K562 (cell line): ENCODE data around the gene IZUMO4. TPM values are rescaled to one million over a fixed set of nuclear protein-coding genes. Genes with fewer than 3 reads are reported as not detected.

Experiments
- BCLAF1 ChIP-seq, 2 experiments: fragments of 450-650 bp in 1 of 2; IDR thresholded peaks; 2 replicates each; pipeline ENCODE4 v1.6.1; 2011 to 2017; ENCODE audit warnings: low read depth in 2 of 2, antibody characterized with exemption in 1 of 2, borderline replicate concordance in 1 of 2, low read length in 1 of 2, mild to moderate bottlenecking in 1 of 2, mixed read lengths in 1 of 2; ENCODE audit not compliant: control insufficient read depth in 1 of 2
- DMBX1 ChIP-seq: fragments of 250-450 bp; sonication (Bioruptor Pico); IDR thresholded peaks from 2 replicates; pipeline ENCODE4 v1.8.0; 2022; ENCODE audit warnings: inconsistent platforms, mild to moderate bottlenecking, moderate library complexity, borderline replicate concordance
- DPF2 ChIP-seq: fragments of 450-650 bp; IDR thresholded peaks from 2 replicates; pipeline ENCODE4 v1.6.1; 2016
- ETS1 ChIP-seq: conservative IDR thresholded peaks from 2 replicates; pipeline ENCODE4 v1.6.1; 2011; ENCODE audit warnings: low read depth, mild to moderate bottlenecking, low read length; ENCODE audit not compliant: control insufficient read depth
- HMBOX1 ChIP-seq: sonication (generic); IDR thresholded peaks from 2 replicates; pipeline ENCODE4 v1.6.1; 2016
- HOMEZ ChIP-seq: fragments of 250-450 bp; sonication (Bioruptor Pico); IDR thresholded peaks from 2 replicates; pipeline ENCODE4 v1.4.0; 2020; ENCODE audit warnings: mild to moderate bottlenecking, moderate library complexity
- NR0B1 ChIP-seq: fragments of 450-650 bp; IDR thresholded peaks from one replicate; pipeline ENCODE4 v1.6.1; 2018; ENCODE audit warnings: mild to moderate bottlenecking, moderate library complexity; ENCODE audit not compliant: partially characterized antibody
- POLR2H ChIP-seq: IDR thresholded peaks from 2 replicates; pipeline ENCODE4 v1.6.1; 2016; ENCODE audit warnings: missing genetic modification characterization, low read depth, mild to moderate bottlenecking, control low read depth, missing compliant biosample characterization, moderate library complexity
- RBM14 ChIP-seq: fragments of 200-400 bp; formaldehyde crosslinking; IDR thresholded peaks from 2 replicates; pipeline ENCODE4 v1.6.1; 2018; ENCODE audit warnings: low read depth, mild to moderate bottlenecking, low read length, moderate library complexity, borderline replicate concordance; ENCODE audit not compliant: insufficient read depth
- SUPT5H ChIP-seq: fragments of 450-650 bp; IDR thresholded peaks from 2 replicates; pipeline ENCODE4 v1.6.1; 2016
- THRAP3 ChIP-seq: fragments of 450-650 bp; IDR thresholded peaks from 2 replicates; pipeline ENCODE4 v1.6.1; 2016; ENCODE audit warnings: mild to moderate bottlenecking, inconsistent platforms, borderline replicate concordance
- ZKSCAN8 ChIP-seq: fragments of 200-800 bp; sonication (Bioruptor generic); IDR thresholded peaks from 2 replicates; pipeline ENCODE4 v1.6.1; 2016; ENCODE audit warnings: missing genetic modification characterization, missing compliant biosample characterization
- ZNF316 ChIP-seq: fragments of 450-650 bp; IDR thresholded peaks from 2 replicates; pipeline ENCODE4 v1.6.1; 2016
- ZNF384 ChIP-seq: IDR thresholded peaks from 2 replicates; pipeline ENCODE4 v1.6.1; 2012; ENCODE audit warnings: low read depth, low read length, improper control_type of control experiment
- ZNF507 ChIP-seq: conservative IDR thresholded peaks from 2 replicates; pipeline ENCODE4 v1.6.1; 2017; ENCODE audit warnings: missing genetic modification characterization, missing compliant biosample characterization
- polyA plus RNA-seq, 8 experiments: library from polyadenylated mRNA; depleted of rRNA in 4 of 8; stranded (reverse) in 5 of 8; unstranded in 3 of 8; fragments of >200 nt; fragmentation: Nextera tagmentation in 2 of 8; fragmentation: Illumina TruSeq in 1 of 8; extraction: Ambion mirVana in 2 of 8; extraction: Trizol in 1 of 8; gene quantifications; 2 replicates each; pipeline versions ENCODE4 v1.2.1 to v1.2.3, GENCODE V29; 2011 to 2014; ENCODE audit warnings: inconsistent platforms in 1 of 8, missing spikeins in 1 of 8
- total RNA-seq, 7 experiments: library from RNA; depleted of rRNA in 6 of 7; stranded (reverse); fragments of >200 nt in 6 of 7; fragmentation: Illumina TruSeq in 2 of 7; extraction: Trizol in 2 of 7; gene quantifications; 2 replicates each; pipeline versions ENCODE4 v1.2.1 to v1.2.3, GENCODE V29; 2011 to 2021; ENCODE audit warnings: low replicate concordance in 1 of 7

The IZUMO4 gene
- total and polyA plus RNA-seq, 9 of the 15 experiments (the other 6 are each of a cell fraction or from before 2014, with no cell fraction given): 0.07 to 3.9 (median 1.2) TPM

- TF ChIP-seq DMBX1 (no peak), ZKSCAN8 (CRISPR knock-in tag) (0 out of 2 replicates have a peak, but pooled peaks have one; percentile 39), ZNF507 (tag) (peak; percentile 29; the same call in 1 of the 2 replicates), POLR2H (tag) (no peak), THRAP3 (peak; percentile 87; the same call in 1 of the 2 replicates), HMBOX1 (no peak), ZNF384 (peak; percentile 58; the same call in 1 of the 2 replicates), ETS1 (no peak), ZNF316 (no peak), RBM14 (no peak), NR0B1 (no peak), HOMEZ (CRISPR knock-in tag) (no peak), DPF2 (no peak), SUPT5H (no peak), BCLAF1 (IDR thresholded peaks at IDR 0.05; ENCODE audit: borderline replicate concordance in 1 of 2, control insufficient read depth in 1 of 2, low read depth in 2 of 2, low read length in 1 of 2) (no peak)
These were observed 37.9 kb upstream of the IZUMO4 start (continued) for GRCh38 chr19:2058570-2059421.
